HepG2 (cell line): Measurements from ENCODE around the gene ODC1. TPM values are rescaled to one million over a fixed set of nuclear protein-coding genes. Genes with fewer than 3 reads are reported as not detected.

Experiments used
- CREB1 ChIP-seq, 2 experiments: fragments of 450-650 bp in 1 of 2; IDR thresholded peaks; 2 replicates each; pipeline ENCODE4 v1.6.1; 2016 to 2017; ENCODE audit warnings: control low read depth in 1 of 2, mild to moderate bottlenecking in 1 of 2, missing compliant biosample characterization in 1 of 2, missing genetic modification characterization in 1 of 2
- FOSL1 ChIP-seq: sonication (generic); formaldehyde crosslinking; IDR thresholded peaks from 2 replicates; pipeline ENCODE4 v1.9.0; 2021; ENCODE audit warnings: missing genetic modification reagents, borderline replicate concordance
- FOXA1 ChIP-seq, 2 experiments: fragments of 450-650 bp in 1 of 2; sonication (generic) in 1 of 2; formaldehyde crosslinking in 1 of 2; IDR thresholded peaks; 2 replicates each; pipeline versions ENCODE4 v1.4.0 to v1.6.1; 2016 to 2020; ENCODE audit warnings: missing genetic modification reagents in 1 of 2
- HDAC2 ChIP-seq: sonication (generic); formaldehyde crosslinking; IDR thresholded peaks from 2 replicates; pipeline ENCODE4 v1.4.0; 2020; ENCODE audit warnings: missing genetic modification reagents
- KDM3A ChIP-seq: IDR thresholded peaks from 2 replicates; pipeline ENCODE4 v1.6.1; 2018; ENCODE audit warnings: low read depth, missing compliant biosample characterization
- KDM6A ChIP-seq: IDR thresholded peaks from 2 replicates; pipeline ENCODE4 v1.6.1; 2016; ENCODE audit warnings: low read depth
- KLF12 ChIP-seq: sonication (generic); formaldehyde crosslinking; IDR thresholded peaks from 2 replicates; pipeline ENCODE4 v1.4.0; 2020; ENCODE audit warnings: missing genetic modification reagents, borderline replicate concordance
- LCORL ChIP-seq, 2 experiments: fragments of 450-650 bp in 1 of 2; sonication (generic) in 1 of 2; formaldehyde crosslinking in 1 of 2; IDR thresholded peaks; 2 replicates each; pipeline versions ENCODE4 v1.5.0 to v1.6.1; 2017 to 2020; ENCODE audit warnings: antibody characterized with exemption in 1 of 2, missing genetic modification reagents in 1 of 2
- PHF5A ChIP-seq: IDR thresholded peaks from one replicate; pipeline ENCODE4 v1.6.1; 2018; ENCODE audit warnings: low read depth, missing genetic modification reagents; ENCODE audit not compliant: unreplicated experiment
- SIX4 ChIP-seq: sonication (generic); formaldehyde crosslinking; IDR thresholded peaks from 2 replicates; pipeline ENCODE4 v1.4.0; 2020; ENCODE audit warnings: missing genetic modification reagents
- SNAPC2 ChIP-seq: sonication (generic); formaldehyde crosslinking; IDR thresholded peaks from 2 replicates; pipeline ENCODE4 v1.8.1; 2022; ENCODE audit warnings: mild to moderate bottlenecking, missing genetic modification reagents
- SOX5 ChIP-seq: IDR thresholded peaks from 2 replicates; pipeline ENCODE4 v1.6.1; 2016; ENCODE audit warnings: borderline replicate concordance
- TBX3 ChIP-seq: fragments of 450-650 bp; IDR thresholded peaks from 2 replicates; pipeline ENCODE4 v1.6.1; 2017; ENCODE audit warnings: antibody characterized with exemption, mild to moderate bottlenecking, inconsistent platforms, borderline replicate concordance
- TEAD3 ChIP-seq: optimal IDR thresholded peaks from 2 replicates; pipeline ENCODE3; 2016; ENCODE audit warnings: borderline replicate concordance
- ZEB1 ChIP-seq: IDR thresholded peaks from 2 replicates; pipeline ENCODE4 v1.6.1; 2012; ENCODE audit warnings: mild to moderate bottlenecking, low read depth, inconsistent platforms; ENCODE audit not compliant: insufficient replicate concordance
- ZNF17 ChIP-seq: sonication (generic); formaldehyde crosslinking; IDR thresholded peaks from 2 replicates; pipeline ENCODE4 v1.5.0; 2020; ENCODE audit warnings: mild to moderate bottlenecking, missing genetic modification reagents
- ZNF230 ChIP-seq: sonication (generic); formaldehyde crosslinking; IDR thresholded peaks from 2 replicates; pipeline ENCODE4 v1.4.0; 2020; ENCODE audit warnings: mild to moderate bottlenecking, missing genetic modification reagents
- ZNF317 ChIP-seq: sonication (generic); formaldehyde crosslinking; IDR thresholded peaks from 2 replicates; pipeline ENCODE4 v1.5.0; 2020; ENCODE audit warnings: mild to moderate bottlenecking, missing genetic modification reagents
- ZNF674 ChIP-seq: sonication (generic); formaldehyde crosslinking; IDR thresholded peaks from 2 replicates; pipeline ENCODE4 v1.5.0; 2020; ENCODE audit warnings: low read depth, mild to moderate bottlenecking, missing genetic modification reagents
- ZNF772 ChIP-seq: sonication (generic); formaldehyde crosslinking; IDR thresholded peaks from 2 replicates; pipeline ENCODE4 v1.5.0; 2020; ENCODE audit warnings: mild to moderate bottlenecking, missing genetic modification reagents
- polyA plus RNA-seq, 8 experiments: library from polyadenylated mRNA; depleted of rRNA in 3 of 8; stranded (reverse) in 7 of 8; unstranded in 1 of 8; fragments of >200 nt; fragmentation: Illumina TruSeq in 4 of 8; extraction: Trizol in 4 of 8; gene quantifications; 2 replicates each; pipeline versions ENCODE4 v1.2.1 to v1.2.3, GENCODE V29; 2011 to 2016; ENCODE audit warnings: low read depth in 4 of 8, missing spikeins in 1 of 8, mixed read lengths in 1 of 8; ENCODE audit not compliant: insufficient read depth in 1 of 8
- total RNA-seq, 5 experiments: library from RNA; depleted of rRNA; stranded (reverse); fragments of >200 nt; fragmentation: Illumina TruSeq; extraction: Trizol; gene quantifications; 2 replicates each; pipeline ENCODE4 v1.2.3, GENCODE V29; 2016; ENCODE audit warnings: low read depth in 1 of 5
- TF ChIP-seq, protein P1 (sequence below): sonication (generic); formaldehyde crosslinking; IDR thresholded peaks from 2 replicates; pipeline ENCODE4 v1.4.0; 2020; ENCODE audit warnings: missing genetic modification reagents, borderline replicate concordance
- TF ChIP-seq, protein P2 (sequence below): sonication (generic); formaldehyde crosslinking; IDR thresholded peaks from 2 replicates; pipeline ENCODE4 v1.4.0; 2020; ENCODE audit warnings: missing genetic modification reagents
- TF ChIP-seq, protein P3 (sequence below): sonication (generic); formaldehyde crosslinking; conservative IDR thresholded peaks from 2 replicates; pipeline ENCODE4 v1.4.0; 2020; ENCODE audit warnings: missing genetic modification reagents

The ODC1 gene
- total and polyA plus RNA-seq, 2 of the 13 experiments (the other 11 are each of a cell fraction or from before 2014, with no cell fraction given) = 142 to 371 TPM

DNA sequence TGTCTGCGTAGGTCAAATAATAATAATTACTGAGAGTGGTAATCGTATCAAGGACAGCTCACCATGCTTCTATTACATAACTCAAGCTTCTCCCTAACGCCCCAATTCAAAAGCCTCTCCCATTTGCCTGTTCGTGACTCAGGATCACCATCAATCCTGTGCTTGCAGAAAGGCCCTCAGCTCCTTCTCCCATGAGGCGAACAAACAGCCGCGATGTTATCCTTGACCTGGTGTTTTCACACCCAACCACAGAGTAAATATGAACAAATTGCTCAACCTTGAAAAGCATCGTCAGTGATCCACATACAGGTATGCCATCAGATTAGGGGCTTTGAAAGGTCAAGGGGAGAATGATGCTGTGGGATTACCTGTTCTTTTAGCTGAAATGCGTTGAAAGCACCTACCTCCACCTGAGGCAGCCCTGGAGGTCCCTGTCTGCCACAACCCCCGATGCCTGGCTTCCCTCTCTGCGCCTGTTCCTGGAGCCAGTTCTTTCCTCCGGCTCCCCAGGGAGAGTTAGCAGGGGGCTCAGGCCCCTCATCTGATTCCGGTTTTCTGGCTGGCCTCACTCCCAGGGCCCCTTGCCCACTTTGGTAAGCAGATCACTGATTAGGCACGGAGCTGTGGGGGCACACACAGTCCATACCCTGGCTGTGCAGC lies 39.1 kb upstream of the ODC1 start (continued):
- TF ChIP-seq SNAPC2 (CRISPR knock-in tag) (no peak), KDM3A (CRISPR knock-in tag) (peak; percentile 65; the same call in 1 of the 2 replicates), TBX3 (peak; percentile 97), FOSL1 (no peak), SOX5 (CRISPR knock-in tag) (peak; percentile 93), ZNF317 (CRISPR knock-in tag) (no peak), KLF12 (no peak), ZEB1 (peak; percentile 98), ZNF230 (CRISPR knock-in tag) (no peak), SIX4 (CRISPR knock-in tag) (peak; percentile 44; the same call in 1 of the 2 replicates), KDM6A (CRISPR knock-in tag) (peak; percentile 81; the same call in 1 of the 2 replicates), ZNF772 (CRISPR knock-in tag) (peak; percentile 93), FOXA1 (IDR thresholded peaks at IDR 0.05) (peak; percentile 88), FOXA1 (CRISPR knock-in tag; IDR thresholded peaks at IDR 0.05) (peak; percentile 98), TEAD3 (peak; percentile 90), PHF5A (CRISPR knock-in tag) (no peak), LCORL (IDR thresholded peaks at IDR 0.05) (0 out of 2 replicates have a peak, but pooled peaks have one; percentile 58), LCORL (CRISPR knock-in tag; IDR thresholded peaks at IDR 0.05) (peak; percentile 91), CREB1 (IDR thresholded peaks at IDR 0.05) (0 out of 2 replicates have a peak, but pooled peaks have one; percentile 32), CREB1 (CRISPR knock-in tag; IDR thresholded peaks at IDR 0.05) (peak; percentile 60; the same call in 1 of the 2 replicates), HDAC2 (peak; percentile 96), ZNF674 (0 out of 2 replicates have a peak, but pooled peaks have one; percentile 74), ZNF17 (no peak)
- TF ChIP-seq, protein P1, sequence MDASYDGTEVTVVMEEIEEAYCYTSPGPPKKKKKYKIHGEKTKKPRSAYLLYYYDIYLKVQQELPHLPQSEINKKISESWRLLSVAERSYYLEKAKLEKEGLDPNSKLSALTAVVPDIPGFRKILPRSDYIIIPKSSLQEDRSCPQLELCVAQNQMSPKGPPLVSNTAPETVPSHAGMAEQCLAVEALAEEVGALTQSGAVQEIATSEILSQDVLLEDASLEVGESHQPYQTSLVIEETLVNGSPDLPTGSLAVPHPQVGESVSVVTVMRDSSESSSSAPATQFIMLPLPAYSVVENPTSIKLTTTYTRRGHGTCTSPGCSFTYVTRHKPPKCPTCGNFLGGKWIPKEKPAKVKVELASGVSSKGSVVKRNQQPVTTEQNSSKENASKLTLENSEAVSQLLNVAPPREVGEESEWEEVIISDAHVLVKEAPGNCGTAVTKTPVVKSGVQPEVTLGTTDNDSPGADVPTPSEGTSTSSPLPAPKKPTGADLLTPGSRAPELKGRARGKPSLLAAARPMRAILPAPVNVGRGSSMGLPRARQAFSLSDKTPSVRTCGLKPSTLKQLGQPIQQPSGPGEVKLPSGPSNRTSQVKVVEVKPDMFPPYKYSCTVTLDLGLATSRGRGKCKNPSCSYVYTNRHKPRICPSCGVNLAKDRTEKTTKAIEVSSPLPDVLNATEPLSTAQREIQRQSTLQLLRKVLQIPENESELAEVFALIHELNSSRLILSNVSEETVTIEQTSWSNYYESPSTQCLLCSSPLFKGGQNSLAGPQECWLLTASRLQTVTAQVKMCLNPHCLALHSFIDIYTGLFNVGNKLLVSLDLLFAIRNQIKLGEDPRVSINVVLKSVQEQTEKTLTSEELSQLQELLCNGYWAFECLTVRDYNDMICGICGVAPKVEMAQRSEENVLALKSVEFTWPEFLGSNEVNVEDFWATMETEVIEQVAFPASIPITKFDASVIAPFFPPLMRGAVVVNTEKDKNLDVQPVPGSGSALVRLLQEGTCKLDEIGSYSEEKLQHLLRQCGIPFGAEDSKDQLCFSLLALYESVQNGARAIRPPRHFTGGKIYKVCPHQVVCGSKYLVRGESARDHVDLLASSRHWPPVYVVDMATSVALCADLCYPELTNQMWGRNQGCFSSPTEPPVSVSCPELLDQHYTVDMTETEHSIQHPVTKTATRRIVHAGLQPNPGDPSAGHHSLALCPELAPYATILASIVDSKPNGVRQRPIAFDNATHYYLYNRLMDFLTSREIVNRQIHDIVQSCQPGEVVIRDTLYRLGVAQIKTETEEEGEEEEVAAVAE = peak; percentile 92
- TF ChIP-seq, protein P2, sequence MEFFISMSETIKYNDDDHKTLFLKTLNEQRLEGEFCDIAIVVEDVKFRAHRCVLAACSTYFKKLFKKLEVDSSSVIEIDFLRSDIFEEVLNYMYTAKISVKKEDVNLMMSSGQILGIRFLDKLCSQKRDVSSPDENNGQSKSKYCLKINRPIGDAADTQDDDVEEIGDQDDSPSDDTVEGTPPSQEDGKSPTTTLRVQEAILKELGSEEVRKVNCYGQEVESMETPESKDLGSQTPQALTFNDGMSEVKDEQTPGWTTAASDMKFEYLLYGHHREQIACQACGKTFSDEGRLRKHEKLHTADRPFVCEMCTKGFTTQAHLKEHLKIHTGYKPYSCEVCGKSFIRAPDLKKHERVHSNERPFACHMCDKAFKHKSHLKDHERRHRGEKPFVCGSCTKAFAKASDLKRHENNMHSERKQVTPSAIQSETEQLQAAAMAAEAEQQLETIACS (CRISPR knock-in tag) = no peak
- TF ChIP-seq, protein P3, sequence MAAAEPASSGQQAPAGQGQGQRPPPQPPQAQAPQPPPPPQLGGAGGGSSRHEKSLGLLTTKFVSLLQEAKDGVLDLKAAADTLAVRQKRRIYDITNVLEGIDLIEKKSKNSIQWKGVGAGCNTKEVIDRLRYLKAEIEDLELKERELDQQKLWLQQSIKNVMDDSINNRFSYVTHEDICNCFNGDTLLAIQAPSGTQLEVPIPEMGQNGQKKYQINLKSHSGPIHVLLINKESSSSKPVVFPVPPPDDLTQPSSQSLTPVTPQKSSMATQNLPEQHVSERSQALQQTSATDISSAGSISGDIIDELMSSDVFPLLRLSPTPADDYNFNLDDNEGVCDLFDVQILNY (CRISPR knock-in tag) = no peak
